GM23338 (cell line): Measurements from ENCODE around the gene XYLT1.

Source experiments
- CREB1 ChIP-seq: fragments of 250-450 bp; sonication (Bioruptor Pico); IDR thresholded peaks from 2 replicates; pipeline ENCODE4 v1.5.0; 2020; ENCODE audit warnings: low read depth, mild to moderate bottlenecking, moderate library complexity
- EZH2 ChIP-seq: fragments of 200-600 bp; sonication (generic); IDR thresholded peaks from one replicate; pipeline ENCODE4 v1.8.0; 2017; ENCODE audit warnings: antibody characterized with exemption, mild to moderate bottlenecking, low read depth; ENCODE audit not compliant: unreplicated experiment
- EZH2phosphoT487 ChIP-seq: fragments of 200-600 bp; sonication (generic); IDR thresholded peaks from one replicate; pipeline ENCODE4 v1.8.1; 2018; ENCODE audit warnings: antibody characterized with exemption; ENCODE audit not compliant: unreplicated experiment
- JUNB ChIP-seq: IDR thresholded peaks from one replicate; pipeline ENCODE4 v1.6.1; 2016; ENCODE audit warnings: antibody characterized with exemption; ENCODE audit not compliant: unreplicated experiment
- NANOG ChIP-seq: IDR thresholded peaks from 2 replicates; pipeline ENCODE4 v1.6.1; 2016; ENCODE audit warnings: antibody characterized with exemption, borderline replicate concordance
- POLR2AphosphoS5 ChIP-seq: IDR thresholded peaks from 2 replicates; pipeline ENCODE4 v1.6.1; 2016; ENCODE audit warnings: antibody characterized with exemption, low read depth
- STAT1 ChIP-seq: IDR thresholded peaks from one replicate; pipeline ENCODE4 v1.6.1; 2016; ENCODE audit warnings: antibody characterized with exemption; ENCODE audit not compliant: unreplicated experiment
- ZNF114 ChIP-seq: fragments of 250-450 bp; sonication (Bioruptor Pico); IDR thresholded peaks from 2 replicates; pipeline ENCODE4 v1.5.0; 2020; ENCODE audit warnings: mild to moderate bottlenecking, moderate library complexity
- ZNF331 ChIP-seq: fragments of 250-450 bp; sonication (Bioruptor Pico); IDR thresholded peaks from 2 replicates; pipeline ENCODE4 v1.5.0; 2020; ENCODE audit warnings: low read depth, mild to moderate bottlenecking, moderate library complexity
- ZNF462 ChIP-seq: fragments of 250-450 bp; sonication (Bioruptor Pico); IDR thresholded peaks from 2 replicates; pipeline ENCODE4 v1.5.0; 2020; ENCODE audit warnings: mild to moderate bottlenecking, moderate library complexity
- TF ChIP-seq, protein P1 (sequence below), 2 experiments: fragments of 200-600 bp in 1 of 2; sonication (generic) in 1 of 2; conservative IDR thresholded peaks; 2 replicates each; pipeline versions ENCODE4 v1.5.1 to v1.6.1; 2016 to 2017; ENCODE audit warnings: antibody characterized with exemption in 2 of 2, low read depth in 2 of 2, mild to moderate bottlenecking in 2 of 2, moderate library complexity in 1 of 2
- TF ChIP-seq, protein P2 (sequence below): IDR thresholded peaks from one replicate; pipeline ENCODE4 v1.6.1; 2018; ENCODE audit warnings: antibody characterized with exemption; ENCODE audit not compliant: unreplicated experiment
- TF ChIP-seq, protein P3 (sequence below): IDR thresholded peaks from 2 replicates; pipeline ENCODE4 v1.6.1; 2016; ENCODE audit warnings: antibody characterized with exemption

- TF ChIP-seq, protein P1, sequence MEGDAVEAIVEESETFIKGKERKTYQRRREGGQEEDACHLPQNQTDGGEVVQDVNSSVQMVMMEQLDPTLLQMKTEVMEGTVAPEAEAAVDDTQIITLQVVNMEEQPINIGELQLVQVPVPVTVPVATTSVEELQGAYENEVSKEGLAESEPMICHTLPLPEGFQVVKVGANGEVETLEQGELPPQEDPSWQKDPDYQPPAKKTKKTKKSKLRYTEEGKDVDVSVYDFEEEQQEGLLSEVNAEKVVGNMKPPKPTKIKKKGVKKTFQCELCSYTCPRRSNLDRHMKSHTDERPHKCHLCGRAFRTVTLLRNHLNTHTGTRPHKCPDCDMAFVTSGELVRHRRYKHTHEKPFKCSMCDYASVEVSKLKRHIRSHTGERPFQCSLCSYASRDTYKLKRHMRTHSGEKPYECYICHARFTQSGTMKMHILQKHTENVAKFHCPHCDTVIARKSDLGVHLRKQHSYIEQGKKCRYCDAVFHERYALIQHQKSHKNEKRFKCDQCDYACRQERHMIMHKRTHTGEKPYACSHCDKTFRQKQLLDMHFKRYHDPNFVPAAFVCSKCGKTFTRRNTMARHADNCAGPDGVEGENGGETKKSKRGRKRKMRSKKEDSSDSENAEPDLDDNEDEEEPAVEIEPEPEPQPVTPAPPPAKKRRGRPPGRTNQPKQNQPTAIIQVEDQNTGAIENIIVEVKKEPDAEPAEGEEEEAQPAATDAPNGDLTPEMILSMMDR (conservative IDR thresholded peaks at IDR 0.05; ENCODE audit: low read depth in 2 of 2), result no peak
- TF ChIP-seq EZH2 (no peak), EZH2phosphoT487 (no peak), CREB1 (CRISPR knock-in tag) (no peak), POLR2AphosphoS5 (no peak), NANOG (no peak), JUNB (no peak), ZNF331 (no peak), ZNF114 (CRISPR knock-in tag) (no peak), STAT1 (no peak), ZNF462 (CRISPR knock-in tag) (no peak)
- TF ChIP-seq, protein P2, sequence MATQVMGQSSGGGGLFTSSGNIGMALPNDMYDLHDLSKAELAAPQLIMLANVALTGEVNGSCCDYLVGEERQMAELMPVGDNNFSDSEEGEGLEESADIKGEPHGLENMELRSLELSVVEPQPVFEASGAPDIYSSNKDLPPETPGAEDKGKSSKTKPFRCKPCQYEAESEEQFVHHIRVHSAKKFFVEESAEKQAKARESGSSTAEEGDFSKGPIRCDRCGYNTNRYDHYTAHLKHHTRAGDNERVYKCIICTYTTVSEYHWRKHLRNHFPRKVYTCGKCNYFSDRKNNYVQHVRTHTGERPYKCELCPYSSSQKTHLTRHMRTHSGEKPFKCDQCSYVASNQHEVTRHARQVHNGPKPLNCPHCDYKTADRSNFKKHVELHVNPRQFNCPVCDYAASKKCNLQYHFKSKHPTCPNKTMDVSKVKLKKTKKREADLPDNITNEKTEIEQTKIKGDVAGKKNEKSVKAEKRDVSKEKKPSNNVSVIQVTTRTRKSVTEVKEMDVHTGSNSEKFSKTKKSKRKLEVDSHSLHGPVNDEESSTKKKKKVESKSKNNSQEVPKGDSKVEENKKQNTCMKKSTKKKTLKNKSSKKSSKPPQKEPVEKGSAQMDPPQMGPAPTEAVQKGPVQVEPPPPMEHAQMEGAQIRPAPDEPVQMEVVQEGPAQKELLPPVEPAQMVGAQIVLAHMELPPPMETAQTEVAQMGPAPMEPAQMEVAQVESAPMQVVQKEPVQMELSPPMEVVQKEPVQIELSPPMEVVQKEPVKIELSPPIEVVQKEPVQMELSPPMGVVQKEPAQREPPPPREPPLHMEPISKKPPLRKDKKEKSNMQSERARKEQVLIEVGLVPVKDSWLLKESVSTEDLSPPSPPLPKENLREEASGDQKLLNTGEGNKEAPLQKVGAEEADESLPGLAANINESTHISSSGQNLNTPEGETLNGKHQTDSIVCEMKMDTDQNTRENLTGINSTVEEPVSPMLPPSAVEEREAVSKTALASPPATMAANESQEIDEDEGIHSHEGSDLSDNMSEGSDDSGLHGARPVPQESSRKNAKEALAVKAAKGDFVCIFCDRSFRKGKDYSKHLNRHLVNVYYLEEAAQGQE, result no peak
- TF ChIP-seq, protein P3, sequence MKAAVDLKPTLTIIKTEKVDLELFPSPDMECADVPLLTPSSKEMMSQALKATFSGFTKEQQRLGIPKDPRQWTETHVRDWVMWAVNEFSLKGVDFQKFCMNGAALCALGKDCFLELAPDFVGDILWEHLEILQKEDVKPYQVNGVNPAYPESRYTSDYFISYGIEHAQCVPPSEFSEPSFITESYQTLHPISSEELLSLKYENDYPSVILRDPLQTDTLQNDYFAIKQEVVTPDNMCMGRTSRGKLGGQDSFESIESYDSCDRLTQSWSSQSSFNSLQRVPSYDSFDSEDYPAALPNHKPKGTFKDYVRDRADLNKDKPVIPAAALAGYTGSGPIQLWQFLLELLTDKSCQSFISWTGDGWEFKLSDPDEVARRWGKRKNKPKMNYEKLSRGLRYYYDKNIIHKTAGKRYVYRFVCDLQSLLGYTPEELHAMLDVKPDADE, result no peak
These were observed 245.2 kb downstream of the XYLT1 start for GRCh38 chr16:17225541-17225940.
